HG03039 (cell line): ENCODE data around the gene LRIF1.
"Not testable (repeated sequence)": the region's sequence is repeated elsewhere in the genome, so short reads cannot be mapped to it uniquely, and the experiment has no call there.

Experiments used
- ATAC-seq: cut with Tn5 transposase; IDR thresholded peaks from one replicate; pipeline ENCODE4 v1.9.1; 2021; ENCODE audit warnings: mild to moderate bottlenecking, moderate library complexity; ENCODE audit not compliant: unreplicated experiment

Gene LRIF1, protein sequence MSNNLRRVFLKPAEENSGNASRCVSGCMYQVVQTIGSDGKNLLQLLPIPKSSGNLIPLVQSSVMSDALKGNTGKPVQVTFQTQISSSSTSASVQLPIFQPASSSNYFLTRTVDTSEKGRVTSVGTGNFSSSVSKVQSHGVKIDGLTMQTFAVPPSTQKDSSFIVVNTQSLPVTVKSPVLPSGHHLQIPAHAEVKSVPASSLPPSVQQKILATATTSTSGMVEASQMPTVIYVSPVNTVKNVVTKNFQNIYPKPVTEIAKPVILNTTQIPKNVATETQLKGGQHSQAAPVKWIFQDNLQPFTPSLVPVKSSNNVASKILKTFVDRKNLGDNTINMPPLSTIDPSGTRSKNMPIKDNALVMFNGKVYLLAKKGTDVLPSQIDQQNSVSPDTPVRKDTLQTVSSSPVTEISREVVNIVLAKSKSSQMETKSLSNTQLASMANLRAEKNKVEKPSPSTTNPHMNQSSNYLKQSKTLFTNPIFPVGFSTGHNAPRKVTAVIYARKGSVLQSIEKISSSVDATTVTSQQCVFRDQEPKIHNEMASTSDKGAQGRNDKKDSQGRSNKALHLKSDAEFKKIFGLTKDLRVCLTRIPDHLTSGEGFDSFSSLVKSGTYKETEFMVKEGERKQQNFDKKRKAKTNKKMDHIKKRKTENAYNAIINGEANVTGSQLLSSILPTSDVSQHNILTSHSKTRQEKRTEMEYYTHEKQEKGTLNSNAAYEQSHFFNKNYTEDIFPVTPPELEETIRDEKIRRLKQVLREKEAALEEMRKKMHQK

DNA sequence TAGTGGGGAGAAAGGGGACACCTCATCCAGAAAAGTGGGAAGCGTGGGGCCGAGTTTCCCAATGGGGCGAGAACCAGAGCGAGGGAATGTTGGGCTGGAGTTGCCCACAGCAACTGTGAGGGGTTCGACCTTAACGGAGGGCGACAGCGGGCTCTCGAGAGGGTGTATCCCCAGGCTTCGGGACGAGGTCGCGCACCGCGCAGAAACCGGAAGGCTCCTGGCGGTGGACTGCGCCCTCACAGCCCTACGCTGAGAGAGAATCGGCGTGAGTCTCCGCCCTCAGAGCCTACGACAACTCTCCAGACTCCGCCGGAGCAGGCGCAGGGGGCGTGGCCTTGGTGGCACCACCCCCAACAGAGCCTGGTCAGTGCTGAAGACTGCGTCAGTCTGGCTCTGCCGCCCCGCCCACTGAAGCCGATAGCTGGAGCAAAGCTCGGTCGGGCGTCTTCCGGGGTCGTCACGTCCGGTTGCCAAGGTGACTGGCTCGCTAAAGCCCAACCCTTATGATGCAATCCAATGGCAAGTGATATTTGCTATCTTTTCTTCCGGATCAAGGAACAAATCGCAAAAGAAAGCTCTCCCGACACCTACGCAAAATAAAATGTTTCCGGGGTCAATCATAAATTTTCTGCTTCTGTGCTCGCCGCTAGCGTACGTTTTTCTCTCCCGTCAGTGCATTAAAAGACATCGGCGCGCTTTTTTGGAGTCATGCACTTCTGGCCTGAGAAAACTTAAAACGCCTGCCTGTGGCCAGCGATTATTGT is at the start of gene LRIF1:
Gene LRIF1 (minus strand): TSS at position 232 of the 764 bp plus-strand sequence. CDS start 234 bp downstream, outside the sequence.
- peak; percentile 96 for ATAC-seq

GRCh38 chr1:111008031-111008430 is 44.3 kb upstream of the LRIF1 start:
- ATAC-seq, result no peak

DNA sequence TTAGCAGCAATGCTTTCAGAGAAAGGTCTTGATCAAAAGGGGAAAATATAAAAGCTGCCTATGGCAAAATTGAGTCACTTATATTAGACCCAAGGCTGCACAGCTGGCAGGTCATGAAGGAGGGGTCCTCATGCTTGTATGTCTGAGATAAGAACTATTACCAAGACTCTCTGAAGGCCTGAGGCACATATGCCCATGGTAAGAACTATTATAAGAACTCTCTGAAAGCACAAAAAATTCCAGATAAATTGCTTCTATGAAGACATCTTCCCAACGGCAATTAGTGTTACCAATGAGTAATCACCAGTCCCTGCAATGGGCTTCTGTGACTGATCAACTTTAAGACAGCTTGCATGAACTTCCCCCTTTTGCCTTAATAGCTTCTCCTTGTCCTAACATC is 42.8 kb upstream of the LRIF1 start:
- no peak for ATAC-seq

- ATAC-seq, result not testable (repeated sequence)
These were observed 35.9 kb upstream of the LRIF1 start for GRCh38 chr1:110999607-111000006.

GRCh38 chr1:110992329-110992728 is 28.6 kb upstream of the LRIF1 start:
- ATAC-seq, result not testable (repeated sequence)

DNA sequence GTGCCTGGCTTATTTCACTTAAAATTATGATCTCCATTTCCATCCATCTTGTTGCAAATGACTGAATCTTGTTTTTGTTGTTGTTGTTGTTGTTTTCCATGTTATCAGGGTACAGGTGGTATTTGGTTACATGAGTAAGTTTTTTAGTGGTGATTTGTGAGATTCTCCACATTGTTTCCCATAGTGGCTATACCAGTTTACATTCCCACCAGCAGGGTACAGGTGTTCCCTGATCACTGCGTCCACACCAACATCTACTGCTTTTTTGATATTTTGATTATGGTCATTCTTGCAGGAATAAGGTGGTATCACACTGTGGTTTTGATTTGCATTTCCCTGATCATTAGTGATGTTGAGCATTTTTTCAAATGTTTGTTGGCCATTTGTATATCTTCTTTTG is 27.6 kb upstream of the LRIF1 start:
- ATAC-seq, result not testable (repeated sequence)

DNA sequence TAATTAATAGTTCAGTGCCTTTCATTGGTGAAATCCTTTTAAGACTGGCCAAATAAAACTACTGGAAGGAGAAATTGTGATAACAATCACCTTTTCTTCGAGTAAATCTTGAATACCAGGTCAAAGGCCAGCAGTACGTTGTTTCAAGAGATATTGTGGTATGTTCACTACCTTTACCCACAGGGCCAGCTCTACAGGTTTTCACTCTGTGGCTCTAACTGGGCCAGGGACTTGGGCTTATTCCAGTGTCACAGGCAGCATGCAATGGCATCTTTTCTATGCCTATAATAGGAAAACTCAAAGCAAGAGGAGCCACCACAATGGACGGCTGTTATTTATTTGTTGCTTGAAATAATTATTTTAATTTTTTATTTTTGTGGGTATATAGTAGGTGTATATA is 26.8 kb upstream of the LRIF1 start:
- ATAC-seq, result no peak

DNA sequence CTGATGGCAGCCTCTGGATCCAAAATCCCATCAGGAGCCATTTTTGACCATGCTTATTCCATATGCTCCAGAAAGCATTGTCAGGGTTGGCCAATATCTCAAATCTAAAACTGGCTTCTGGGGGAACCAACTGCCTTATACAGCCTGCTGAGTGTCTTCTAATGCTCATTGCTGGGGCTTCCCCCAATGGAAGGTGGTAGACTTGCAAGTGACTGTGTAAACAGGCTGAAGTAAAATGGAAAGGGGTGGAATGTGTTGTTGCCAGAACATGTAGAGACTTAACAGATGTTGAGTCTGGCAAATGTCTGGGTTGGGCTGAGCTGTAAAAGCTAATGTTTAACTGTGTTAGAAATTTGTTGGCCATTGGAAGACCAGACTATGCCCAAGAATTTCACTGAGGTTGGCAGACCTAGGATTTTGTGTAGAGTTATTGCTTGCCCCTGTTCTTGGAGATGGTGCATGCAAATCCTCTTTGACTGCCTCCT is 22.7 kb upstream of the LRIF1 start:
- ATAC-seq, result no peak

- no peak for ATAC-seq
These were observed 18.6 kb upstream of the LRIF1 start for GRCh38 chr1:110982320-110982719.

GRCh38 chr1:110979154-110979553 is 15.4 kb upstream of the LRIF1 start:
- ATAC-seq, result no peak

DNA sequence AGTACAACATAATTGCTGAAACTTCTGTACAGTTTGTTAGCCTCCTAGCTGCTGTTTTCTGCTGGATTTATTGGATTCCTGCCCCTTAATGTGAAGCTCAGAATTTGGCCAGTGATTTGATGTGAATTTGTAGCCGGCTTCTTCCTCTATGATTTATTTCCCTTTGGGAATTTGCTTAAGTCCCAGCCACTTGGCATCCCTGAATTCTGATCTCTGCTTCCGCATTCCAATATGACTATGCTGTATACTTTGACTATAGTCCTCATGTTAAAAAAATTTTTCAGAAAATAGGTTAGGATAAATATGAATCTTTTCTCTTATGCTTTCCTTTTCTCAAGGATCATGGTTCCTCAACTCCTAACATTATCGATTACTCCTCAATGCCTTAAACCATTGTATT is 12.4 kb upstream of the LRIF1 start:
- no peak for ATAC-seq

- no peak for ATAC-seq
These were observed 11.5 kb upstream of the LRIF1 start for GRCh38 chr1:110975265-110975664.

GRCh38 chr1:110967256-110967655 is 3.5 kb upstream of the LRIF1 start:
- ATAC-seq, result no peak

- no peak for ATAC-seq
These were observed 757 bp upstream of the LRIF1 start for GRCh38 chr1:110964455-110964903.

DNA sequence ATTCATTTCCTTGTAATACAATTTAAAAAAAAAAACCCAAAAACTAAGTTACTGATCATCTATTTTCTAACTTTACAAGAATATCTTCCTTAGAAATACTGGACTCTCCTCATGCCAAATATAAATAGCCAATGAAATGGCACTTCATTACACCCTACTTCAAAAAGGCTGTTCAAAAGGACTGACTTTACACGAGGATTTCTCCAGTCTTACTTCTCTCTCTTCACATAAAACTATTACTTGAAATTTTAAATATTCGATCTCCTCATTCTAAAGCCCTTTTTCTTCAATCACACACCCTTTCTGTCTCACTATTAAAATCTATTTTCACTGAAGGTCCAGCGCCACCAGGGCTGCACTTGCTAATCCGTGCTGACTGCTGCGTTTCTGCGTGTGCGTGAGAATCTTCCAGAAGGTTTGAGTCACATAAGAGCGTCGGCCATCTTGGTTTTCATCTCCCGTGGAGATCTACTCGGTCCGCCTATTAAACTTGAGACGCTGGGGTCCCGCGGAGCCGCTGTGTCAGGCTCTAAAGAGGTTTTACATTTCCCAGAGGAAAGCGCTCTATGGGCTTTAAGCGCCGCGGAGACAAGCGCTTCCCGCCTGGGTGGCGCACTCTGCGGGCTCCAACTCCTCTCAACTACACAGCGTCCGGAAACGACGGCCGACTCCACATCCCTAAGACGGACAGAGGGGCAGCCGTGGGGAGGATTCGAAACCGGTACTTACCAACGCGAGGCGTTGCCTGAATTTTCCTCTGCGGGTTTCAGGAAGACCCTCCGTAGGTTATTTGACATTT is 631 bp downstream of the LRIF1 start:
- ATAC-seq, result peak; percentile 28

DNA sequence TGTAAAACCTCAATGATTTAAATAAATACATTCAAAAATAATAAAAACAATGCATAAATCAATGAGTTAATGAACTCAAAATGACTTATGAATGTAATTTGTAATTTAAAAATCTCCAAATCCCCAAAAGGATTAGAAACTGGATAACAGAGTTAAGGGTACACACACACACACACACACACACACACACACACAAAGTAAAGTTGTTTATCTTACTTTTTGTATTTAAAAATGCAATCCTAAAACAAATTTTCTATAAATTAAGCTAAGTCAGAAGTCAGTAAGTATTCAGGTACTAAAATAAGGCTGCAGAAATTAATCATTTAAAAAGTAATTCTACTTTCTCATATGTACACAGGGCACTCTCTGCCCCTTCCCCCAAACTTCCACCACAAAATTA is 1.8 kb downstream of the LRIF1 start:
- ATAC-seq, result no peak

DNA sequence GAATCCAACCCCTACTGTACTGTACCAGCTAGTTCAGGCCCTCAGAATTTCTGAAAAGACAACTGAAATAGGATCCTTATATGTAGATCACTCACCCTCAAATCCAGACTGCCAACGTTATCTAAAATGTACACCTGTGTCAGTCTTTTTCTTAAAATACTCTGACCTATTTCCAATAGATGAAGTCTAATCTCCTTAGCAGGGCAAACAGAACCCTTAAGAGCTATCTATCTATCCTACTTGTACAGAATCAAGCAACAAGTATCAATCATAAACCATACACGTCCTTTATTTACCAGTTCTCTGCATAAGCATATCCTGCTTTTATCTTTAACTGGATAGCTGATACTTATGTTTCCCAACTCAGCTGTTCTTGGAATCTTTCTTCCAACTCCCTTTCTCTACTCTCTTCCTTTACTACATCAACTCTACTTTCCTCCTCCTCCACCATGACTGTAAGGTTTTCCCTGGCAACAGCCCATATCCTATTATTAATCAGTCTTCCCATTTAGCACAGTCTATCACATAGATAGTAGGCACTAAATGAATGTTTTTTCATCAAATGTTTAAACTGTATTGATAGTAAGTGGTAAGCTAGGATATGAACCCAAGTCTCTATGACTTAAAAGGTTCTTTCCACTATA is 2.8 kb downstream of the LRIF1 start:
- ATAC-seq, result no peak

DNA sequence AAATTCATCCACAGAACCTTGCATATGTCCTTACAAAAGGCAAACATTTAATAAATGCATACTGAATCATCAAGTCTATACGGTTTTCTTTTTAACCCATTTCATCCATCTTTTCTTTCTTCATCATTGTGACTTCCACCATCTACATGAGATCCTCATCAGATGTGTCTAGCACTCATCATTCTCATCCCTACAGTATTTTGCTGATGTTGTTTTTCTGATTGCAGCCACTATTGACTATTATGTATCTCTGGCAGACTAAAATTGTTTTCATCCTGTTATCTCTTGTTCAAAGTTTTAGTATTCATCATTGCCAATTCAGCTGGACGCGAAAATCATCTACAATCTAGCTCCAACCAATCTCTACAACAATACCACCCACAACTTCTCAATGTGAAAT is 5.9 kb downstream of the LRIF1 start:
- ATAC-seq, result no peak

DNA sequence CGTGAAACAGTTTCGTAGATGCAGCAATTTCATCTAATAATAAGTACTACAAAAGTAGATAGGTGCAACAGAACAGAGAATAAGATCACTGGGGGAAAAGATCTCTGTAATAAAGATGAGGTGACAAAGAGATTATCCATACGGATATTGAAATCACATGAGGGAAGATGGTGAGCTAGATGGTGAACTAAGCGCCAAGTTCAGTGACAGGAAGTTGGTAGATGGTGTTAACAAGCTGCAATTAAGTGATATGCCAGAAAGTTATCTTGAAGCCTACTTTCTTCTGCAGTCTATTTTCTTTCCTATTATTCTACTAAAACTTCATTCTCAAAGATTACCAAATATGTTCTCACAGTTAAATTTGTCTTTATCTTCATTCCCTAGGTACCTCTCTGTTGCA is 7.1 kb downstream of the LRIF1 start:
- ATAC-seq, result no peak

- ATAC-seq, result no peak
These were observed 10.7 kb downstream of the LRIF1 start for GRCh38 chr1:110953031-110953430.
